ENCODE data around the gene INPP5A. TPM values are rescaled to one million over a fixed set of nuclear protein-coding genes. Genes with fewer than 3 reads are reported as not detected.

Gene INPP5A
- total and polyA plus RNA-seq, 2 of the 13 experiments (the other 11 are each of a cell fraction or from before 2014, with no cell fraction given) = 17.5 to 37.9 TPM

GRCh38 chr10:132669208-132669861 is 131.7 kb downstream of the INPP5A start:
- no TSS peak for BruUV-seq (replicated peaks)
- Histone ChIP-seq H4K20me1 (ENCODE audit: insufficient read depth, low read length) (no peaks in the 10 kb centered on the region), H3K4me2 (ENCODE audit: low read depth, low read length) (no peak overlapping the region), H3K27me3 (ENCODE audit: control insufficient read depth in 1 of 2, insufficient read depth in 2 of 2, low read length in 2 of 2) (no peaks in the 10 kb centered on the region), H3K27ac (ENCODE audit: extremely low read length, insufficient read depth, low read length) (no peak overlapping the region), H3K4me3 (replicated peaks in 1 of 3; ENCODE audit: insufficient read depth in 1 of 3, low read depth in 2 of 3, low read length in 3 of 3) (no peak overlapping the region), H3K4me1 (ENCODE audit: insufficient read depth, low read length) (no peaks in the 10 kb centered on the region), H3K79me2 (ENCODE audit: insufficient read depth, low read length) (no peaks in the 10 kb centered on the region), H3K9ac (ENCODE audit: insufficient read depth, low read depth, low read length) (no peak overlapping the region), H3K36me3 (replicated peaks in 1 of 2; ENCODE audit: control insufficient read depth in 1 of 2, insufficient read depth in 2 of 2, low read length in 2 of 2) (peaks cover 0 to 4% of the 10 kb centered on the region in 2 experiments; a peak in 2 of 5 replicates), H2AFZ (ENCODE audit: low read length) (no peak overlapping the region), H3K9me3 (ENCODE audit: low read length) (no peaks in the 10 kb centered on the region)
- ChIA-PET POLR2A (no interaction called here), CTCF (ENCODE audit: low intra/inter-chr PET ratio, low total read pairs) (no interaction called here)
- 93% methylated on average over 19 of the region's 23 CpGs for WGBS (ENCODE audit: low lambda C conversion rate)
- in situ Hi-C loops (cut with HindIII; ENCODE audit: extremely low pct_ligation_motif_present, low pct_unique_long_range_greater_than_20kb) (no loop called here), intact Hi-C loops (cut with micrococcal nuclease; ENCODE audit: unreplicated experiment) (no loop called here)
- no peak; the same call in 2 of the 3 replicates for ATAC-seq
- no peak for FAIRE-seq
- DNase-seq (ENCODE audit: low spot score) = no peak
- TF ChIP-seq NFE2L2 (IDR thresholded peaks at IDR 0.05; ENCODE audit: low read length) = no peak
- no peak for TF ChIP-seq ZNF207 (IDR thresholded peaks at IDR 0.05; ENCODE audit: borderline replicate concordance)
- no peak for TF ChIP-seq CBX2 (IDR thresholded peaks at IDR 0.05; ENCODE audit: low read depth, low read length)
- no peak for TF ChIP-seq CBX2 (CRISPR knock-in tag; IDR thresholded peaks at IDR 0.05; ENCODE audit: low read depth)
- TF ChIP-seq, protein P1, sequence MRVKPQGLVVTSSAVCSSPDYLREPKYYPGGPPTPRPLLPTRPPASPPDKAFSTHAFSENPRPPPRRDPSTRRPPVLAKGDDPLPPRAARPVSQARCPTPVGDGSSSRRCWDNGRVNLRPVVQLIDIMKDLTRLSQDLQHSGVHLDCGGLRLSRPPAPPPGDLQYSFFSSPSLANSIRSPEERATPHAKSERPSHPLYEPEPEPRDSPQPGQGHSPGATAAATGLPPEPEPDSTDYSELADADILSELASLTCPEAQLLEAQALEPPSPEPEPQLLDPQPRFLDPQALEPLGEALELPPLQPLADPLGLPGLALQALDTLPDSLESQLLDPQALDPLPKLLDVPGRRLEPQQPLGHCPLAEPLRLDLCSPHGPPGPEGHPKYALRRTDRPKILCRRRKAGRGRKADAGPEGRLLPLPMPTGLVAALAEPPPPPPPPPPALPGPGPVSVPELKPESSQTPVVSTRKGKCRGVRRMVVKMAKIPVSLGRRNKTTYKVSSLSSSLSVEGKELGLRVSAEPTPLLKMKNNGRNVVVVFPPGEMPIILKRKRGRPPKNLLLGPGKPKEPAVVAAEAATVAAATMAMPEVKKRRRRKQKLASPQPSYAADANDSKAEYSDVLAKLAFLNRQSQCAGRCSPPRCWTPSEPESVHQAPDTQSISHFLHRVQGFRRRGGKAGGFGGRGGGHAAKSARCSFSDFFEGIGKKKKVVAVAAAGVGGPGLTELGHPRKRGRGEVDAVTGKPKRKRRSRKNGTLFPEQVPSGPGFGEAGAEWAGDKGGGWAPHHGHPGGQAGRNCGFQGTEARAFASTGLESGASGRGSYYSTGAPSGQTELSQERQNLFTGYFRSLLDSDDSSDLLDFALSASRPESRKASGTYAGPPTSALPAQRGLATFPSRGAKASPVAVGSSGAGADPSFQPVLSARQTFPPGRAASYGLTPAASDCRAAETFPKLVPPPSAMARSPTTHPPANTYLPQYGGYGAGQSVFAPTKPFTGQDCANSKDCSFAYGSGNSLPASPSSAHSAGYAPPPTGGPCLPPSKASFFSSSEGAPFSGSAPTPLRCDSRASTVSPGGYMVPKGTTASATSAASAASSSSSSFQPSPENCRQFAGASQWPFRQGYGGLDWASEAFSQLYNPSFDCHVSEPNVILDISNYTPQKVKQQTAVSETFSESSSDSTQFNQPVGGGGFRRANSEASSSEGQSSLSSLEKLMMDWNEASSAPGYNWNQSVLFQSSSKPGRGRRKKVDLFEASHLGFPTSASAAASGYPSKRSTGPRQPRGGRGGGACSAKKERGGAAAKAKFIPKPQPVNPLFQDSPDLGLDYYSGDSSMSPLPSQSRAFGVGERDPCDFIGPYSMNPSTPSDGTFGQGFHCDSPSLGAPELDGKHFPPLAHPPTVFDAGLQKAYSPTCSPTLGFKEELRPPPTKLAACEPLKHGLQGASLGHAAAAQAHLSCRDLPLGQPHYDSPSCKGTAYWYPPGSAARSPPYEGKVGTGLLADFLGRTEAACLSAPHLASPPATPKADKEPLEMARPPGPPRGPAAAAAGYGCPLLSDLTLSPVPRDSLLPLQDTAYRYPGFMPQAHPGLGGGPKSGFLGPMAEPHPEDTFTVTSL (CRISPR knock-in tag; IDR thresholded peaks at IDR 0.05; ENCODE audit: borderline replicate concordance) = no peak
- TF ChIP-seq ZNF530 (CRISPR knock-in tag; IDR thresholded peaks at IDR 0.05; ENCODE audit: low read depth) = no peak
- TF ChIP-seq, protein P2, sequence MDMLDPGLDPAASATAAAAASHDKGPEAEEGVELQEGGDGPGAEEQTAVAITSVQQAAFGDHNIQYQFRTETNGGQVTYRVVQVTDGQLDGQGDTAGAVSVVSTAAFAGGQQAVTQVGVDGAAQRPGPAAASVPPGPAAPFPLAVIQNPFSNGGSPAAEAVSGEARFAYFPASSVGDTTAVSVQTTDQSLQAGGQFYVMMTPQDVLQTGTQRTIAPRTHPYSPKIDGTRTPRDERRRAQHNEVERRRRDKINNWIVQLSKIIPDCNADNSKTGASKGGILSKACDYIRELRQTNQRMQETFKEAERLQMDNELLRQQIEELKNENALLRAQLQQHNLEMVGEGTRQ (IDR thresholded peaks at IDR 0.05; ENCODE audit: low read depth, low read length) = no peak
- TF ChIP-seq, protein P2 (CRISPR knock-in tag; IDR thresholded peaks at IDR 0.05; ENCODE audit: borderline replicate concordance) = no peak
- TF ChIP-seq HNRNPK (IDR thresholded peaks at IDR 0.05; ENCODE audit: low read depth, low read length, poor library complexity, severe bottlenecking) = no peak
- no peak for TF ChIP-seq FIP1L1 (IDR thresholded peaks at IDR 0.05; ENCODE audit: borderline replicate concordance, insufficient read depth, low read depth, low read length)
- TF ChIP-seq ZNF263 (CRISPR knock-in tag; IDR thresholded peaks at IDR 0.05) = no peak
- no peak for TF ChIP-seq XRCC5 (optimal IDR thresholded peaks at IDR 0.05; ENCODE audit: low read length)
- no peak for TF ChIP-seq ZNF354B (CRISPR knock-in tag; IDR thresholded peaks at IDR 0.05)
- no peak for TF ChIP-seq TFDP2 (CRISPR knock-in tag; IDR thresholded peaks at IDR 0.05)
- TF ChIP-seq ZNF546 (CRISPR knock-in tag; conservative IDR thresholded peaks at IDR 0.05) = no peak
- no peak for TF ChIP-seq ZBTB42 (CRISPR knock-in tag; IDR thresholded peaks at IDR 0.05)

All from HepG2 (cell line).